Common myeloid progenitor, CD34-positive (primary cell): ENCODE results near the gene TOX4.
A peak's percentile ranks its signal among the peaks of the same experiment; 100 is the strongest.

ENCODE experiments used
- CTCF ChIA-PET: fragments of 350-600 bp; sonication (Branson Sonifier 250); formaldehyde crosslinking; loops from one replicate; lab custom pipeline; 2021; ENCODE audit warnings: antibody characterized with exemption; lab: Charles Lee
- POLR2A ChIA-PET: fragments of 350-600 bp; sonication (Branson Sonifier 250); formaldehyde crosslinking; loops from one replicate; lab custom pipeline; 2021; ENCODE audit warnings: antibody characterized with exemption; lab: Charles Lee
- DNase-seq, 3 donors: peaks; one replicate each; pipeline versions ENCODE4 v3.0.0 to v3.0.0-alpha.2; 2013
- H3K27ac ChIP-seq, 2 experiments: 1 replicate in 1 of 2; 2 replicates in 1 of 2; pipeline ENCODE4 v1.7.0; 2013; ENCODE audit warnings: inconsistent platforms in 2 of 2, low read length in 2 of 2, mild to moderate bottlenecking in 2 of 2, low read depth in 1 of 2, moderate library complexity in 1 of 2; ENCODE audit not compliant: severe bottlenecking in 2 of 2, insufficient read depth in 1 of 2, poor library complexity in 1 of 2
- H3K27me3 ChIP-seq, 5 experiments: replicated peaks in 2 of 5; 1 replicate in 3 of 5; 2 replicates in 2 of 5; pipeline versions ENCODE4 v1.6.1 to v1.7.0; 2013; ENCODE audit warnings: low read length in 4 of 5, mild to moderate bottlenecking in 2 of 5, moderate library complexity in 2 of 5, inconsistent platforms in 1 of 5; ENCODE audit not compliant: insufficient read depth in 5 of 5, control insufficient read depth in 4 of 5
- H3K36me3 ChIP-seq, 4 experiments: 1 replicate in 2 of 4; 2 replicates in 2 of 4; pipeline versions ENCODE4 v1.6.1 to v1.7.0; 2013; ENCODE audit warnings: low read length in 3 of 4, control low read depth in 1 of 4, mild to moderate bottlenecking in 1 of 4; ENCODE audit not compliant: control insufficient read depth in 4 of 4, insufficient read depth in 4 of 4
- H3K4me1 ChIP-seq, 4 experiments: 1 replicate in 3 of 4; 2 replicates in 1 of 4; pipeline versions ENCODE4 v1.6.1 to v1.7.1; 2013; ENCODE audit warnings: low read length in 3 of 4, mild to moderate bottlenecking in 3 of 4, control low read depth in 1 of 4, inconsistent platforms in 1 of 4, moderate library complexity in 1 of 4; ENCODE audit not compliant: control insufficient read depth in 4 of 4, insufficient read depth in 4 of 4; ENCODE audit errors: control extremely low read depth in 1 of 4
- H3K4me3 ChIP-seq, 7 experiments: 1 replicate in 4 of 7; 2 replicates in 3 of 7; pipeline versions ENCODE4 v1.5.1 to v1.7.0; 2013; ENCODE audit warnings: mild to moderate bottlenecking in 7 of 7, low read length in 6 of 7, moderate library complexity in 6 of 7, inconsistent platforms in 2 of 7, low read depth in 2 of 7, control low read depth in 1 of 7; ENCODE audit not compliant: insufficient read depth in 4 of 7, control insufficient read depth in 1 of 7; ENCODE audit errors: extremely low read depth in 1 of 7
- H3K9me3 ChIP-seq, 5 experiments: 1 replicate in 4 of 5; 2 replicates in 1 of 5; pipeline versions ENCODE4 v1.6.1 to v1.7.1; 2013; ENCODE audit warnings: low read length in 4 of 5, mild to moderate bottlenecking in 2 of 5, inconsistent platforms in 1 of 5, low read depth in 1 of 5, moderate library complexity in 1 of 5; ENCODE audit not compliant: control insufficient read depth in 4 of 5, insufficient read depth in 2 of 5; ENCODE audit errors: control extremely low read depth in 1 of 5
- WGBS: methylation state at CpG from one replicate; pipeline ENCODE4 v1.1.5; 2013; ENCODE audit not compliant: insufficient coverage; 5-methylcytosine and 5-hydroxymethylcytosine counted together

Gene TOX4

GRCh38 chr14:21525571-21525961 is 48.6 kb downstream of the TOX4 start:
- ChIA-PET CTCF (interaction anchor here (1.1 to 1.4 kb wide), 3 partner anchors 24 to 30 kb away, joined by 3 to 7 read pairs (median 4); no protein-coding TSS in a partner anchor), POLR2A (interaction anchor here (1.6 to 1.7 kb wide), 2 partner anchors 14 to 28 kb away, joined by 3 to 5 read pairs; partner anchors contain the start of gene METTL3)
- WGBS, result 90% methylated on average over 3 of the region's 12 CpGs
- no peak for DNase-seq
- Histone ChIP-seq H3K27me3 (peaks cover 0 to 1% (median 0%) of the 10 kb centered on the region in 5 experiments), H3K27ac (no peak overlapping the region), H3K9me3 (no peaks in the 10 kb centered on the region), H3K4me3 (peak overlapping the region in 5 of 7 experiments; percentile 67 to 89 (median 79)), H3K36me3 (peaks cover 0 to 8% (median 0%) of the 10 kb centered on the region in 4 experiments), H3K4me1 (peaks cover 2 to 22% (median 13%) of the 10 kb centered on the region in 4 experiments)

GRCh38 chr14:21525962-21526671 is 49.1 kb downstream of the TOX4 start, which contains the start of gene SALL2:
SALL2 (minus strand) TSS chr14:21526346; CDS start chr14:21526127, 219 bp downstream.
- peaks cover 0 to 8% (median 0%) of the 10 kb centered on the region in 4 experiments for H3K36me3 ChIP-seq
- DNase-seq, result peak; percentile 50 to 76 (median 71)
- peak within 1 kb of the TSS in 1 of 2 experiments; percentile 64 for H3K27ac ChIP-seq
- peak within 1 kb of the TSS; percentile 23 to 89 (median 72) for H3K4me3 ChIP-seq
- H3K27me3 ChIP-seq, result peaks cover 0 to 1% (median 0%) of the 10 kb centered on the region in 5 experiments
- H3K9me3 ChIP-seq, result no peaks in the 10 kb centered on the region
- CTCF ChIA-PET, result interaction anchor here (1.0 to 1.5 kb wide), 6 partner anchors 12 to 45 kb away, joined by 3 to 7 read pairs (median 4); partner anchors contain the start of gene METTL3
- H3K4me1 ChIP-seq, result peaks cover 2 to 22% (median 13%) of the 10 kb centered on the region in 4 experiments
- 0% methylated on average over 11 of the region's 43 CpGs for WGBS
- POLR2A ChIA-PET, result interaction anchor here (1.6 to 1.7 kb wide), 2 partner anchors 15 to 28 kb away, joined by 3 to 5 read pairs; partner anchors contain the start of gene METTL3

- peak in 2 of 3 donors; percentile 32 to 50 for DNase-seq
- H3K36me3 ChIP-seq, result peaks cover 0 to 8% (median 0%) of the 10 kb centered on the region in 4 experiments
- peak overlapping the region in 1 of 2 experiments; percentile 64 for H3K27ac ChIP-seq
- POLR2A ChIA-PET, result interaction anchor here (1.6 to 1.7 kb wide), 2 partner anchors 15 to 29 kb away, joined by 3 to 5 read pairs; partner anchors contain the start of gene METTL3
- CTCF ChIA-PET, result interaction anchor here (1.0 to 1.5 kb wide), 6 partner anchors 12 to 45 kb away, joined by 3 to 7 read pairs (median 4); partner anchors contain the start of gene METTL3
- peaks cover 2 to 22% (median 13%) of the 10 kb centered on the region in 4 experiments for H3K4me1 ChIP-seq
- WGBS, result 5% methylated on average over 10 of the region's 13 CpGs
- peak overlapping the region; percentile 4 to 89 (median 72) for H3K4me3 ChIP-seq
- peaks cover 0 to 1% (median 0%) of the 10 kb centered on the region in 5 experiments for H3K27me3 ChIP-seq
- no peaks in the 10 kb centered on the region for H3K9me3 ChIP-seq
Measured at GRCh38 chr14:21526672-21527317, 49.8 kb downstream of the TOX4 start.

- no CpG with 5 or more reads among the region's 1 CpG for WGBS
- POLR2A ChIA-PET, result interaction anchor here (1.7 kb wide), 1 partner anchor 16 kb away, joined by 5 read pairs; the partner anchor contains the start of gene METTL3
- Histone ChIP-seq H3K9me3 (no peaks in the 10 kb centered on the region), H3K27me3 (peaks cover 0 to 1% (median 0%) of the 10 kb centered on the region in 5 experiments), H3K4me3 (peak overlapping the region in 6 of 7 experiments; percentile 46 to 89 (median 76)), H3K4me1 (peaks cover 2 to 22% (median 13%) of the 10 kb centered on the region in 4 experiments), H3K36me3 (peaks cover 0 to 8% (median 0%) of the 10 kb centered on the region in 4 experiments), H3K27ac (peak overlapping the region in 1 of 2 experiments; percentile 5)
- CTCF ChIA-PET, result interaction anchor here (1.5 kb wide), 1 partner anchor 46 kb away, joined by 3 read pairs; no protein-coding TSS in a partner anchor
- DNase-seq, result no peak
Measured at GRCh38 chr14:21527318-21527679, 50.3 kb downstream of the TOX4 start.

- WGBS, result 98% methylated on average over 4 of the region's 4 CpGs
- ChIA-PET CTCF (interaction anchor here (0.6 to 2.8 kb wide), 5 partner anchors 9 to 30 kb away, joined by 3 to 10 read pairs (median 4); no protein-coding TSS in a partner anchor), POLR2A (no interaction called here)
- H3K27me3 ChIP-seq, result peaks cover 0 to 1% (median 0%) of the 10 kb centered on the region in 5 experiments
- no peak overlapping the region for H3K27ac ChIP-seq
- peaks cover 2 to 22% (median 13%) of the 10 kb centered on the region in 4 experiments for H3K4me1 ChIP-seq
- DNase-seq, result peak in 1 of 3 donors; percentile 25
- H3K36me3 ChIP-seq, result peaks cover 0 to 4% (median 0%) of the 10 kb centered on the region in 4 experiments
- H3K4me3 ChIP-seq, result no peak overlapping the region
- no peaks in the 10 kb centered on the region for H3K9me3 ChIP-seq
Measured at GRCh38 chr14:21528381-21529348, 51.7 kb downstream of the TOX4 start.

GRCh38 chr14:21529515-21529914 is 52.5 kb downstream of the TOX4 start:
- WGBS, result no CpG with 5 or more reads among the region's 1 CpG
- no peak overlapping the region for H3K4me3 ChIP-seq
- ChIA-PET POLR2A (no interaction called here), CTCF (interaction anchor here (1.1 to 2.8 kb wide), 5 partner anchors 9 to 31 kb away, joined by 3 to 10 read pairs (median 4); no protein-coding TSS in a partner anchor)
- no peaks in the 10 kb centered on the region for H3K9me3 ChIP-seq
- DNase-seq, result no peak
- H3K27me3 ChIP-seq, result peaks cover 0 to 5% (median 0%) of the 10 kb centered on the region in 5 experiments
- H3K27ac ChIP-seq, result no peak overlapping the region
- H3K4me1 ChIP-seq, result peaks cover 2 to 24% (median 14%) of the 10 kb centered on the region in 4 experiments
- H3K36me3 ChIP-seq, result no peaks in the 10 kb centered on the region
